Spleen (tissue), 7 donors: ENCODE data around the gene CA5A.

Experiments used
- CTCF ChIP-seq, 11 experiments: fragments of 200-600 bp in 7 of 11; fragments of 450-650 bp in 4 of 11; sonication (generic) in 4 of 11; IDR thresholded peaks in 8 of 11; conservative IDR thresholded peaks in 3 of 11; 1 replicate in 7 of 11; 2 replicates in 4 of 11; pipeline versions ENCODE4 v1.4.0 to v1.8.0; 2016 to 2021; ENCODE audit warnings: antibody characterized with exemption in 11 of 11, inconsistent platforms in 4 of 11, mild to moderate bottlenecking in 1 of 11
- POLR2A ChIP-seq, 3 donors: fragments of 450-650 bp; IDR thresholded peaks; one replicate each; pipeline ENCODE4 v1.5.1; 2017; ENCODE audit warnings: antibody characterized with exemption in 3 of 3, mild to moderate bottlenecking in 1 of 3
- POLR2AphosphoS5 ChIP-seq, 3 donors: sonication (generic); formaldehyde crosslinking; IDR thresholded peaks; one replicate each; pipeline ENCODE4 v1.5.1; 2017; ENCODE audit warnings: antibody characterized with exemption in 3 of 3
- donor health status: DM: no; HTN: no; CAD: no; lungs with moderate emphysema.
- donor health status: DM: no; HTN: no; CAD: no.
- donor health status: DM: no; HTN: no; CAD: no.

- TF ChIP-seq CTCF (IDR thresholded peaks at IDR 0.05 in 8 of 11, conservative IDR thresholded peaks at IDR 0.05 in 3 of 11) (no peak), POLR2A (IDR thresholded peaks at IDR 0.05) (no peak), POLR2AphosphoS5 (IDR thresholded peaks at IDR 0.05) (peak; percentile 49 to 81 (median 69))
These were observed 9.8 kb downstream of the CA5A start for GRCh38 chr16:87926246-87927194.
